Liver (tissue), 9 donors: Measurements from ENCODE around the gene SOX6. TPM values are rescaled to one million over a fixed set of nuclear protein-coding genes. Genes with fewer than 3 reads are reported as not detected.

ENCODE experiments used
- DNase-seq: peaks from one replicate; pipeline ENCODE4 v3.0.0-alpha.2; 2017; ENCODE audit warnings: low spot score
- H3K27ac ChIP-seq, 2 donors: one replicate each; pipeline ENCODE4 v1.7.0; 2013; ENCODE audit warnings: inconsistent platforms in 2 of 2, low read length in 2 of 2, control low read depth in 1 of 2, low read depth in 1 of 2, mild to moderate bottlenecking in 1 of 2
- H3K27me3 ChIP-seq, 4 donors: one replicate each; pipeline versions ENCODE4 v1.6.1 to v1.7.0; 2013; ENCODE audit warnings: low read length in 3 of 4, inconsistent platforms in 1 of 4, mild to moderate bottlenecking in 1 of 4, moderate library complexity in 1 of 4; ENCODE audit not compliant: control insufficient read depth in 4 of 4, insufficient read depth in 4 of 4
- H3K36me3 ChIP-seq, 4 donors: one replicate each; pipeline versions ENCODE4 v1.6.1 to v1.7.0; 2013; ENCODE audit warnings: low read length in 3 of 4, mild to moderate bottlenecking in 3 of 4, low read depth in 1 of 4, moderate library complexity in 1 of 4; ENCODE audit not compliant: control insufficient read depth in 4 of 4, insufficient read depth in 3 of 4
- H3K4me1 ChIP-seq, 4 donors: one replicate each; pipeline versions ENCODE4 v1.6.1 to v1.7.0; 2013; ENCODE audit warnings: low read length in 3 of 4, mild to moderate bottlenecking in 3 of 4, moderate library complexity in 1 of 4; ENCODE audit not compliant: control insufficient read depth in 4 of 4, insufficient read depth in 4 of 4
- H3K4me3 ChIP-seq, 3 donors: one replicate each; pipeline versions ENCODE4 v1.6.1 to v1.7.0; 2013; ENCODE audit warnings: low read length in 3 of 3, control low read depth in 1 of 3, low read depth in 1 of 3, mild to moderate bottlenecking in 1 of 3
- H3K9ac ChIP-seq, 2 donors: one replicate each; pipeline ENCODE4 v1.7.0; 2013; ENCODE audit warnings: low read length in 2 of 2, mild to moderate bottlenecking in 2 of 2, moderate library complexity in 2 of 2, control low read depth in 1 of 2, low read depth in 1 of 2
- H3K9me3 ChIP-seq, 4 donors: one replicate each; pipeline versions ENCODE4 v1.6.1 to v1.7.0; 2013; ENCODE audit warnings: low read length in 3 of 4; ENCODE audit not compliant: control insufficient read depth in 4 of 4
- EGR1 ChIP-seq, 2 donors: IDR thresholded peaks; 2 replicates each; pipeline ENCODE4 v1.6.1; 2016 to 2018; ENCODE audit warnings: antibody characterized with exemption in 2 of 2, low read depth in 2 of 2
- FOXA1 ChIP-seq: IDR thresholded peaks from 2 replicates; pipeline ENCODE4 v1.6.1; 2016; ENCODE audit warnings: antibody characterized with exemption
- FOXA2 ChIP-seq: IDR thresholded peaks from 2 replicates; pipeline ENCODE4 v1.6.1; 2016; ENCODE audit warnings: antibody characterized with exemption
- GABPA ChIP-seq, 2 donors: IDR thresholded peaks in 1 of 2; conservative IDR thresholded peaks in 1 of 2; 2 replicates each; pipeline ENCODE4 v1.6.1; 2016; ENCODE audit warnings: antibody characterized with exemption in 2 of 2, mild to moderate bottlenecking in 1 of 2, moderate library complexity in 1 of 2
- HNF4A ChIP-seq, 2 donors: conservative IDR thresholded peaks; 2 replicates each; pipeline ENCODE4 v1.6.1; 2016; ENCODE audit warnings: antibody characterized with exemption in 2 of 2, mild to moderate bottlenecking in 2 of 2
- HNF4G ChIP-seq: IDR thresholded peaks from 2 replicates; pipeline ENCODE4 v1.6.1; 2016; ENCODE audit warnings: antibody characterized with exemption
- NR2F2 ChIP-seq: IDR thresholded peaks from 2 replicates; pipeline ENCODE4 v1.6.1; 2016; ENCODE audit warnings: antibody characterized with exemption
- RAD21 ChIP-seq, 2 donors: IDR thresholded peaks; 2 replicates each; pipeline ENCODE4 v1.6.1; 2016; ENCODE audit warnings: antibody characterized with exemption in 2 of 2, mild to moderate bottlenecking in 2 of 2
- SP1 ChIP-seq: IDR thresholded peaks from 2 replicates; pipeline ENCODE4 v1.6.1; 2018; ENCODE audit warnings: antibody characterized with exemption, mild to moderate bottlenecking
- YY1 ChIP-seq: IDR thresholded peaks from 2 replicates; pipeline ENCODE4 v1.6.1; 2016; ENCODE audit warnings: antibody characterized with exemption, mild to moderate bottlenecking
- WGBS: extraction: QIAGEN DNeasy Blood & Tissue Kit; methylation state at CpG from one replicate; pipeline ENCODE4 v1.1.7; 2013; 5-methylcytosine and 5-hydroxymethylcytosine counted together
- polyA plus RNA-seq, 2 donors: library from polyadenylated mRNA; stranded (reverse) in 1 of 2; unstranded in 1 of 2; fragments of 200-250 nt in 1 of 2; fragments of >200 nt in 1 of 2; fragmentation: Nextera tagmentation in 1 of 2; extraction: Ambion mirVana in 1 of 2; gene quantifications; one replicate each; pipeline versions ENCODE4 v1.2.1 to v1.2.3, GENCODE V29; 2013 to 2015
- total RNA-seq, 2 donors: library from RNA; depleted of rRNA; stranded (reverse); fragments of >200 nt; gene quantifications; one replicate each; pipeline ENCODE4 v1.2.3, GENCODE V29; 2014
- TF ChIP-seq, protein P1 (sequence below): IDR thresholded peaks from 2 replicates; pipeline ENCODE4 v1.6.1; 2016; ENCODE audit warnings: antibody characterized with exemption
- TF ChIP-seq, protein P2 (sequence below): IDR thresholded peaks from 2 replicates; pipeline ENCODE4 v1.6.1; 2016; ENCODE audit warnings: antibody characterized with exemption
- TF ChIP-seq, protein P3 (sequence below): IDR thresholded peaks from 2 replicates; pipeline ENCODE4 v1.6.1; 2016; ENCODE audit warnings: antibody characterized with exemption
- TF ChIP-seq, protein P4 (sequence below): IDR thresholded peaks from 2 replicates; pipeline ENCODE4 v1.6.1; 2016; ENCODE audit warnings: antibody characterized with exemption, mild to moderate bottlenecking
- donor health status: healthy.
- donor health status: healthy.
- donor health status: healthy.
- donor health status: healthy.
- donor health status: healthy.

SOX6 gene
- total and polyA plus RNA-seq, 4 donors, result 2.4 to 111 (median 14.8) TPM

DNA sequence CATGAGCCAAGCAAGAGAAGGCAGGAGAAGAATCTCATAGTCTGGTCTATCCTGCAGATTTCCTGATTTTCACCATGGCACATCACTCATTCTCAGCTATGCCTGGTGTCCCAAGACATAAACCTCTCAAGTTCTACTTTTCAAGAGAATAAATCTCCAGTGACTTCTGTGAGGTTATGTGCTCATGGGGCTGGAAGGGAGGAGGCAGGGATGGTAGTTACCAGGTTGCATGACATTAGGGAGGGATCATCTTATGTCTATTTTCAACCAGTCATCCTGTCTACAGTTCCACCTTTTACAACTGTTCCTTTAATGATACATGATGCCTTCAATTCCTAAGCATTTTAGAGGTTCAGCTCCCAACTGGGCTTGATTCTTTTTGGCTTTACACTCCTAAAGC, 297.7 kb downstream of the SOX6 start:
- Histone ChIP-seq H3K36me3 (peaks cover 0 to 4% (median 0%) of the 10 kb centered on the region in 4 donors), H3K27ac (no peak overlapping the region), H3K9ac (no peak overlapping the region), H3K4me1 (no peaks in the 10 kb centered on the region), H3K27me3 (no peaks in the 10 kb centered on the region), H3K4me3 (no peak overlapping the region), H3K9me3 (no peaks in the 10 kb centered on the region)
- DNase-seq, result no peak
- TF ChIP-seq SP1, result no peak
- TF ChIP-seq, protein P1, sequence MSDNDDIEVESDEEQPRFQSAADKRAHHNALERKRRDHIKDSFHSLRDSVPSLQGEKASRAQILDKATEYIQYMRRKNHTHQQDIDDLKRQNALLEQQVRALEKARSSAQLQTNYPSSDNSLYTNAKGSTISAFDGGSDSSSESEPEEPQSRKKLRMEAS, result no peak

DNA sequence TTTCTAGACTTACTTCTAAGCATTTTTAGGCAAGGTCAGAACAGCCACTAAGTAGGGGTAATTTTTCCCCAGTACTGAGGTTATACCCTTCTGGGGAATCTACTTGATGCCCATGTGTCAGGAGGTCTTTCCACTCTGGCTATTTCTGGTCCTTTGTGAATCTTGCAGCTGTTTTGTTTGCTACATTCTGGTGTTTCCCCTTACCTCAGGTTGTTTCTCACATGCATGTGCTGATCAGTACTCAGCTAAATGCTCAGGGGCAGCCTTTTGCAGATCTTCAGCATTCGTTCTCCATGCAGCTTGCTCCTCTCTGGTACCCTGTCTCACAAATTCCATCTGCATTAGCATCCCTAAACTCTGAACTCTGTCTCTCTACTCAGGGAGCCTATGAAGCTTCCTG, 303.6 kb downstream of the SOX6 start:
- Histone ChIP-seq H3K9ac (no peak overlapping the region), H3K4me1 (no peaks in the 10 kb centered on the region), H3K9me3 (peaks cover 0 to 2% (median 0%) of the 10 kb centered on the region in 4 donors), H3K36me3 (peaks cover 0 to 4% (median 0%) of the 10 kb centered on the region in 4 donors), H3K4me3 (no peak overlapping the region), H3K27me3 (no peaks in the 10 kb centered on the region), H3K27ac (no peak overlapping the region)
- 85% methylated on average over 1 of the region's 1 CpG for WGBS
- no peak for DNase-seq
- TF ChIP-seq GABPA (IDR thresholded peaks at IDR 0.05 in 1 of 2, conservative IDR thresholded peaks at IDR 0.05 in 1 of 2), result no peak
- no peak for TF ChIP-seq HNF4A (conservative IDR thresholded peaks at IDR 0.05)
- no peak for TF ChIP-seq FOXA2
- no peak for TF ChIP-seq FOXA1
- TF ChIP-seq, protein P1, result no peak
- TF ChIP-seq YY1, result no peak
- TF ChIP-seq, protein P2, sequence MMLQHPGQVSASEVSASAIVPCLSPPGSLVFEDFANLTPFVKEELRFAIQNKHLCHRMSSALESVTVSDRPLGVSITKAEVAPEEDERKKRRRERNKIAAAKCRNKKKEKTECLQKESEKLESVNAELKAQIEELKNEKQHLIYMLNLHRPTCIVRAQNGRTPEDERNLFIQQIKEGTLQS, result no peak
- TF ChIP-seq RAD21 (IDR thresholded peaks at IDR 0.05), result no peak
- TF ChIP-seq, protein P3, sequence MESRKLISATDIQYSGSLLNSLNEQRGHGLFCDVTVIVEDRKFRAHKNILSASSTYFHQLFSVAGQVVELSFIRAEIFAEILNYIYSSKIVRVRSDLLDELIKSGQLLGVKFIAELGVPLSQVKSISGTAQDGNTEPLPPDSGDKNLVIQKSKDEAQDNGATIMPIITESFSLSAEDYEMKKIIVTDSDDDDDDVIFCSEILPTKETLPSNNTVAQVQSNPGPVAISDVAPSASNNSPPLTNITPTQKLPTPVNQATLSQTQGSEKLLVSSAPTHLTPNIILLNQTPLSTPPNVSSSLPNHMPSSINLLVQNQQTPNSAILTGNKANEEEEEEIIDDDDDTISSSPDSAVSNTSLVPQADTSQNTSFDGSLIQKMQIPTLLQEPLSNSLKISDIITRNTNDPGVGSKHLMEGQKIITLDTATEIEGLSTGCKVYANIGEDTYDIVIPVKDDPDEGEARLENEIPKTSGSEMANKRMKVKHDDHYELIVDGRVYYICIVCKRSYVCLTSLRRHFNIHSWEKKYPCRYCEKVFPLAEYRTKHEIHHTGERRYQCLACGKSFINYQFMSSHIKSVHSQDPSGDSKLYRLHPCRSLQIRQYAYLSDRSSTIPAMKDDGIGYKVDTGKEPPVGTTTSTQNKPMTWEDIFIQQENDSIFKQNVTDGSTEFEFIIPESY, result no peak
- TF ChIP-seq EGR1 (IDR thresholded peaks at IDR 0.05; ENCODE audit: low read depth in 2 of 2), result no peak
- TF ChIP-seq NR2F2, result no peak
- TF ChIP-seq HNF4G, result no peak
- TF ChIP-seq, protein P4, sequence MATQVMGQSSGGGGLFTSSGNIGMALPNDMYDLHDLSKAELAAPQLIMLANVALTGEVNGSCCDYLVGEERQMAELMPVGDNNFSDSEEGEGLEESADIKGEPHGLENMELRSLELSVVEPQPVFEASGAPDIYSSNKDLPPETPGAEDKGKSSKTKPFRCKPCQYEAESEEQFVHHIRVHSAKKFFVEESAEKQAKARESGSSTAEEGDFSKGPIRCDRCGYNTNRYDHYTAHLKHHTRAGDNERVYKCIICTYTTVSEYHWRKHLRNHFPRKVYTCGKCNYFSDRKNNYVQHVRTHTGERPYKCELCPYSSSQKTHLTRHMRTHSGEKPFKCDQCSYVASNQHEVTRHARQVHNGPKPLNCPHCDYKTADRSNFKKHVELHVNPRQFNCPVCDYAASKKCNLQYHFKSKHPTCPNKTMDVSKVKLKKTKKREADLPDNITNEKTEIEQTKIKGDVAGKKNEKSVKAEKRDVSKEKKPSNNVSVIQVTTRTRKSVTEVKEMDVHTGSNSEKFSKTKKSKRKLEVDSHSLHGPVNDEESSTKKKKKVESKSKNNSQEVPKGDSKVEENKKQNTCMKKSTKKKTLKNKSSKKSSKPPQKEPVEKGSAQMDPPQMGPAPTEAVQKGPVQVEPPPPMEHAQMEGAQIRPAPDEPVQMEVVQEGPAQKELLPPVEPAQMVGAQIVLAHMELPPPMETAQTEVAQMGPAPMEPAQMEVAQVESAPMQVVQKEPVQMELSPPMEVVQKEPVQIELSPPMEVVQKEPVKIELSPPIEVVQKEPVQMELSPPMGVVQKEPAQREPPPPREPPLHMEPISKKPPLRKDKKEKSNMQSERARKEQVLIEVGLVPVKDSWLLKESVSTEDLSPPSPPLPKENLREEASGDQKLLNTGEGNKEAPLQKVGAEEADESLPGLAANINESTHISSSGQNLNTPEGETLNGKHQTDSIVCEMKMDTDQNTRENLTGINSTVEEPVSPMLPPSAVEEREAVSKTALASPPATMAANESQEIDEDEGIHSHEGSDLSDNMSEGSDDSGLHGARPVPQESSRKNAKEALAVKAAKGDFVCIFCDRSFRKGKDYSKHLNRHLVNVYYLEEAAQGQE, result no peak
